ENCODE measurements around the gene ARHGEF3. TPM values are rescaled to one million over a fixed set of nuclear protein-coding genes. Genes with fewer than 3 reads are reported as not detected.

The ARHGEF3 gene
- total and polyA plus RNA-seq, 8 donors, result 19.5 to 34.1 (median 24.4) TPM

GRCh38 chr3:56764904-56765547 is 36.7 kb downstream of the ARHGEF3 start:
- intact Hi-C loops (cut with DNase I), result no loop called here

GRCh38 chr3:56764184-56764583 is 37.6 kb downstream of the ARHGEF3 start:
- TF ChIP-seq CTCF (IDR thresholded peaks at IDR 0.05), result no peak
- H3K4me3 ChIP-seq, result no peak overlapping the region
- no peaks in the 10 kb centered on the region for H3K9me3 ChIP-seq
- intact Hi-C loops (cut with DNase I), result no loop called here
- no peak overlapping the region for H3K27ac ChIP-seq
- no peak for ATAC-seq
- no peaks in the 10 kb centered on the region for H3K36me3 ChIP-seq
- peaks cover 6 to 24% of the 10 kb centered on the region in 2 donors for H3K4me1 ChIP-seq
- DNase-seq, result no peak
- no peaks in the 10 kb centered on the region for H3K27me3 ChIP-seq

More at GRCh38 chr3:56764904-56765547, 36.7 kb downstream of the ARHGEF3 start:
- TF ChIP-seq CTCF (IDR thresholded peaks at IDR 0.05), result no peak
- no peak overlapping the region for H3K27ac ChIP-seq
- H3K4me3 ChIP-seq, result no peak overlapping the region
- H3K9me3 ChIP-seq, result no peaks in the 10 kb centered on the region
- no peak for DNase-seq
- H3K4me1 ChIP-seq, result peaks cover 3 to 22% of the 10 kb centered on the region in 2 donors
- ATAC-seq, result no peak
- no peaks in the 10 kb centered on the region for H3K36me3 ChIP-seq
- H3K27me3 ChIP-seq, result no peaks in the 10 kb centered on the region

GRCh38 chr3:56763233-56763632 is 38.5 kb downstream of the ARHGEF3 start:
- Histone ChIP-seq H3K4me1 (peaks cover 10 to 27% of the 10 kb centered on the region in 2 donors), H3K36me3 (no peaks in the 10 kb centered on the region)
- no peak for TF ChIP-seq CTCF (IDR thresholded peaks at IDR 0.05)

GRCh38 chr3:56762718-56763117 is 39.0 kb downstream of the ARHGEF3 start:
- Histone ChIP-seq H3K4me3 (no peak overlapping the region), H3K36me3 (no peaks in the 10 kb centered on the region), H3K4me1 (peaks cover 10 to 30% of the 10 kb centered on the region in 2 donors), H3K9me3 (no peaks in the 10 kb centered on the region), H3K27me3 (no peaks in the 10 kb centered on the region), H3K27ac (peak overlapping the region in 1 of 2 donors; percentile 21)
- no peak for TF ChIP-seq CTCF (IDR thresholded peaks at IDR 0.05)
- intact Hi-C loops (cut with DNase I), result no loop called here
- DNase-seq (no peak), ATAC-seq (no peak)

More at GRCh38 chr3:56763233-56763632, 38.5 kb downstream of the ARHGEF3 start:
- peak overlapping the region in 1 of 2 donors; percentile 21 for H3K27ac ChIP-seq
- H3K27me3 ChIP-seq, result no peaks in the 10 kb centered on the region
- H3K4me3 ChIP-seq, result no peak overlapping the region
- intact Hi-C loops (cut with DNase I), result no loop called here
- H3K9me3 ChIP-seq, result no peaks in the 10 kb centered on the region
- ATAC-seq (no peak), DNase-seq (no peak)

- Histone ChIP-seq H3K27me3 (no peaks in the 10 kb centered on the region), H3K4me1 (peaks cover 10 to 37% of the 10 kb centered on the region in 2 donors), H3K36me3 (no peaks in the 10 kb centered on the region), H3K4me3 (no peak overlapping the region), H3K9me3 (no peaks in the 10 kb centered on the region), H3K27ac (peak overlapping the region in 1 of 2 donors; percentile 21)
- intact Hi-C loops (cut with DNase I), result no loop called here
- ATAC-seq, result no peak
- DNase-seq, result no peak
- no peak for TF ChIP-seq CTCF (IDR thresholded peaks at IDR 0.05)
Measured at GRCh38 chr3:56761887-56762651, 39.7 kb downstream of the ARHGEF3 start.

Measured in left lung (tissue), 10 donors.